HepG2 (cell line): ENCODE measurements around the gene PNPLA1. TPM values are rescaled to one million over a fixed set of nuclear protein-coding genes. Genes with fewer than 3 reads are reported as not detected.

Source experiments
- DPF2 ChIP-seq: sonication (generic); formaldehyde crosslinking; IDR thresholded peaks from 2 replicates; pipeline ENCODE4 v1.4.0; 2020; ENCODE audit warnings: mild to moderate bottlenecking, low read depth, missing genetic modification reagents, borderline replicate concordance
- EEA1 ChIP-seq: sonication (generic); formaldehyde crosslinking; IDR thresholded peaks from 2 replicates; pipeline ENCODE4 v1.5.1; 2020; ENCODE audit warnings: mild to moderate bottlenecking, missing genetic modification reagents, borderline replicate concordance
- IKZF1 ChIP-seq: fragments of 450-650 bp; IDR thresholded peaks from 2 replicates; pipeline ENCODE4 v1.7.1; 2016
- JARID2 ChIP-seq: sonication (generic); formaldehyde crosslinking; IDR thresholded peaks from 2 replicates; pipeline ENCODE4 v1.8.1; 2023; ENCODE audit warnings: missing genetic modification reagents, inconsistent platforms; ENCODE audit not compliant: insufficient replicate concordance
- JUNB ChIP-seq: sonication (generic); formaldehyde crosslinking; IDR thresholded peaks from 2 replicates; pipeline ENCODE4 v1.8.0; 2022; ENCODE audit warnings: missing genetic modification reagents, mild to moderate bottlenecking, borderline replicate concordance
- KMT2A ChIP-seq: sonication (generic); formaldehyde crosslinking; IDR thresholded peaks from 2 replicates; pipeline ENCODE4 v1.4.0; 2020; ENCODE audit warnings: missing genetic modification reagents
- NR2F2 ChIP-seq: IDR thresholded peaks from 2 replicates; pipeline ENCODE4 v1.6.1; 2012; ENCODE audit warnings: low read depth, inconsistent platforms, borderline replicate concordance
- SAFB2 ChIP-seq: sonication (generic); formaldehyde crosslinking; IDR thresholded peaks from 2 replicates; pipeline ENCODE4 v1.5.1; 2020; ENCODE audit warnings: missing genetic modification reagents, low read depth, mild to moderate bottlenecking, borderline replicate concordance
- SOX13 ChIP-seq, 3 experiments: fragments of 450-650 bp in 1 of 3; sonication (generic) in 1 of 3; formaldehyde crosslinking in 1 of 3; IDR thresholded peaks in 2 of 3; conservative IDR thresholded peaks in 1 of 3; 2 replicates each; pipeline versions ENCODE4 v1.5.0 to v1.6.1; 2016 to 2020; ENCODE audit warnings: antibody characterized with exemption in 1 of 3, mild to moderate bottlenecking in 1 of 3, missing compliant biosample characterization in 1 of 3, missing genetic modification reagents in 1 of 3, moderate library complexity in 1 of 3
- SOX5 ChIP-seq: IDR thresholded peaks from 2 replicates; pipeline ENCODE4 v1.6.1; 2016; ENCODE audit warnings: borderline replicate concordance
- SP5 ChIP-seq: IDR thresholded peaks from 2 replicates; pipeline ENCODE4 v1.6.1; 2016; ENCODE audit warnings: low read depth, borderline replicate concordance
- ZNF230 ChIP-seq: sonication (generic); formaldehyde crosslinking; IDR thresholded peaks from 2 replicates; pipeline ENCODE4 v1.4.0; 2020; ENCODE audit warnings: mild to moderate bottlenecking, missing genetic modification reagents
- ZNF235 ChIP-seq: sonication (generic); formaldehyde crosslinking; IDR thresholded peaks from 2 replicates; pipeline ENCODE4 v1.8.1; 2023; ENCODE audit warnings: mild to moderate bottlenecking, missing genetic modification reagents, borderline replicate concordance
- ZNF644 ChIP-seq: IDR thresholded peaks from 2 replicates; pipeline ENCODE4 v1.6.1; 2016; ENCODE audit warnings: low read depth
- ZNF761 ChIP-seq: sonication (generic); formaldehyde crosslinking; conservative IDR thresholded peaks from 2 replicates; pipeline ENCODE4 v1.4.0; 2020; ENCODE audit warnings: mild to moderate bottlenecking, missing genetic modification reagents
- ZNF790 ChIP-seq: sonication (generic); formaldehyde crosslinking; IDR thresholded peaks from 2 replicates; pipeline ENCODE4 v1.8.0; 2022; ENCODE audit warnings: missing genetic modification reagents, mild to moderate bottlenecking, borderline replicate concordance
- polyA plus RNA-seq, 8 experiments: library from polyadenylated mRNA; depleted of rRNA in 3 of 8; stranded (reverse) in 7 of 8; unstranded in 1 of 8; fragments of >200 nt; fragmentation: Illumina TruSeq in 4 of 8; extraction: Trizol in 4 of 8; gene quantifications; 2 replicates each; pipeline versions ENCODE4 v1.2.1 to v1.2.3, GENCODE V29; 2011 to 2016; ENCODE audit warnings: low read depth in 4 of 8, missing spikeins in 1 of 8, mixed read lengths in 1 of 8; ENCODE audit not compliant: insufficient read depth in 1 of 8
- total RNA-seq, 5 experiments: library from RNA; depleted of rRNA; stranded (reverse); fragments of >200 nt; fragmentation: Illumina TruSeq; extraction: Trizol; gene quantifications; 2 replicates each; pipeline ENCODE4 v1.2.3, GENCODE V29; 2016; ENCODE audit warnings: low read depth in 1 of 5
- TF ChIP-seq, protein P1 (sequence below): sonication (generic); formaldehyde crosslinking; IDR thresholded peaks from 2 replicates; pipeline ENCODE4 v1.5.1; 2020; ENCODE audit warnings: missing genetic modification reagents, mild to moderate bottlenecking, borderline replicate concordance
- TF ChIP-seq, protein P2 (sequence below): sonication (generic); formaldehyde crosslinking; IDR thresholded peaks from 2 replicates; pipeline ENCODE4 v1.4.0; 2020; ENCODE audit warnings: mild to moderate bottlenecking, missing genetic modification reagents
- TF ChIP-seq, protein P3 (sequence below): sonication (generic); formaldehyde crosslinking; IDR thresholded peaks from 2 replicates; pipeline ENCODE4 v1.8.0; 2022; ENCODE audit warnings: mild to moderate bottlenecking, missing genetic modification reagents, moderate library complexity
- TF ChIP-seq, protein P4 (sequence below): fragments of 450-650 bp; IDR thresholded peaks from 2 replicates; pipeline ENCODE4 v1.6.1; 2016
- TF ChIP-seq, protein P5 (sequence below): sonication (generic); formaldehyde crosslinking; IDR thresholded peaks from 2 replicates; pipeline ENCODE4 v1.5.0; 2020; ENCODE audit warnings: mild to moderate bottlenecking, low read depth, missing genetic modification reagents, borderline replicate concordance
- TF ChIP-seq, protein P6 (sequence below): sonication (generic); formaldehyde crosslinking; IDR thresholded peaks from 2 replicates; pipeline ENCODE4 v1.5.0; 2020; ENCODE audit warnings: missing genetic modification reagents, mild to moderate bottlenecking, borderline replicate concordance
- TF ChIP-seq, protein P7 (sequence below): sonication (generic); IDR thresholded peaks from 2 replicates; pipeline ENCODE4 v1.6.1; 2016; ENCODE audit warnings: low read depth, borderline replicate concordance

PNPLA1 gene
- total and polyA plus RNA-seq, 2 of the 13 experiments (the other 11 are each of a cell fraction or from before 2014, with no cell fraction given), result not detected

DNA sequence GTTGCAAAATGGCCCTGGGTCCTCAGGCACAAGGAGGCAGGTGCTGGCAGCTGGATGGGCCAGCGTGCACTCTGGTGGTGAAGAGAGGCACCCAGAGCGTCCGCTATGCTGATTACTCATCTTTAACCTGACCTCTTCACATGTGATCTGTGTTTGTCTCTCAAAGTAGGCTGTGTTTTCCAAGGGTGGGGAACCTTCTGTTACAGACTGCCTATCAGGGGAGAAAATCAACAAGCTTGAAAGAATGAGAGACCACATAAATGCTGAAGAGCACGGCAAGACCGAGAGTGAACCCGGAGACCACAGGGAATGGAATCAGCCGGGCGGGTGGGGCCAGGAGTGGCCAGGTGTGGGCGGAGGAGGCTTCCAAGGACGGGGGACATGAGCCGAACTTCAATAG lies 50.6 kb downstream of the PNPLA1 start (continued):
- TF ChIP-seq, protein P1, sequence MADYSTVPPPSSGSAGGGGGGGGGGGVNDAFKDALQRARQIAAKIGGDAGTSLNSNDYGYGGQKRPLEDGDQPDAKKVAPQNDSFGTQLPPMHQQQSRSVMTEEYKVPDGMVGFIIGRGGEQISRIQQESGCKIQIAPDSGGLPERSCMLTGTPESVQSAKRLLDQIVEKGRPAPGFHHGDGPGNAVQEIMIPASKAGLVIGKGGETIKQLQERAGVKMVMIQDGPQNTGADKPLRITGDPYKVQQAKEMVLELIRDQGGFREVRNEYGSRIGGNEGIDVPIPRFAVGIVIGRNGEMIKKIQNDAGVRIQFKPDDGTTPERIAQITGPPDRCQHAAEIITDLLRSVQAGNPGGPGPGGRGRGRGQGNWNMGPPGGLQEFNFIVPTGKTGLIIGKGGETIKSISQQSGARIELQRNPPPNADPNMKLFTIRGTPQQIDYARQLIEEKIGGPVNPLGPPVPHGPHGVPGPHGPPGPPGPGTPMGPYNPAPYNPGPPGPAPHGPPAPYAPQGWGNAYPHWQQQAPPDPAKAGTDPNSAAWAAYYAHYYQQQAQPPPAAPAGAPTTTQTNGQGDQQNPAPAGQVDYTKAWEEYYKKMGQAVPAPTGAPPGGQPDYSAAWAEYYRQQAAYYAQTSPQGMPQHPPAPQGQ (CRISPR knock-in tag), result no peak
- TF ChIP-seq, protein P2, sequence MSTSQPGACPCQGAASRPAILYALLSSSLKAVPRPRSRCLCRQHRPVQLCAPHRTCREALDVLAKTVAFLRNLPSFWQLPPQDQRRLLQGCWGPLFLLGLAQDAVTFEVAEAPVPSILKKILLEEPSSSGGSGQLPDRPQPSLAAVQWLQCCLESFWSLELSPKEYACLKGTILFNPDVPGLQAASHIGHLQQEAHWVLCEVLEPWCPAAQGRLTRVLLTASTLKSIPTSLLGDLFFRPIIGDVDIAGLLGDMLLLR (CRISPR knock-in tag), result no peak
- no peak for TF ChIP-seq EEA1 (CRISPR knock-in tag)
- no peak for TF ChIP-seq ZNF761 (CRISPR knock-in tag)
- TF ChIP-seq, protein P3, sequence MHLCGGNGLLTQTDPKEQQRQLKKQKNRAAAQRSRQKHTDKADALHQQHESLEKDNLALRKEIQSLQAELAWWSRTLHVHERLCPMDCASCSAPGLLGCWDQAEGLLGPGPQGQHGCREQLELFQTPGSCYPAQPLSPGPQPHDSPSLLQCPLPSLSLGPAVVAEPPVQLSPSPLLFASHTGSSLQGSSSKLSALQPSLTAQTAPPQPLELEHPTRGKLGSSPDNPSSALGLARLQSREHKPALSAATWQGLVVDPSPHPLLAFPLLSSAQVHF (CRISPR knock-in tag), result no peak
- no peak for TF ChIP-seq ZNF230
- no peak for TF ChIP-seq JUNB (CRISPR knock-in tag)
- TF ChIP-seq, protein P4, sequence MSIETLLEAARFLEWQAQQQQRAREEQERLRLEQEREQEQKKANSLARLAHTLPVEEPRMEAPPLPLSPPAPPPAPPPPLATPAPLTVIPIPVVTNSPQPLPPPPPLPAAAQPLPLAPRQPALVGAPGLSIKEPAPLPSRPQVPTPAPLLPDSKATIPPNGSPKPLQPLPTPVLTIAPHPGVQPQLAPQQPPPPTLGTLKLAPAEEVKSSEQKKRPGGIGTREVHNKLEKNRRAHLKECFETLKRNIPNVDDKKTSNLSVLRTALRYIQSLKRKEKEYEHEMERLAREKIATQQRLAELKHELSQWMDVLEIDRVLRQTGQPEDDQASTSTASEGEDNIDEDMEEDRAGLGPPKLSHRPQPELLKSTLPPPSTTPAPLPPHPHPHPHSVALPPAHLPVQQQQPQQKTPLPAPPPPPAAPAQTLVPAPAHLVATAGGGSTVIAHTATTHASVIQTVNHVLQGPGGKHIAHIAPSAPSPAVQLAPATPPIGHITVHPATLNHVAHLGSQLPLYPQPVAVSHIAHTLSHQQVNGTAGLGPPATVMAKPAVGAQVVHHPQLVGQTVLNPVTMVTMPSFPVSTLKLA, result no peak
- no peak for TF ChIP-seq IKZF1
- no peak for TF ChIP-seq NR2F2
- TF ChIP-seq DPF2 (CRISPR knock-in tag), result no peak
- TF ChIP-seq, protein P5, sequence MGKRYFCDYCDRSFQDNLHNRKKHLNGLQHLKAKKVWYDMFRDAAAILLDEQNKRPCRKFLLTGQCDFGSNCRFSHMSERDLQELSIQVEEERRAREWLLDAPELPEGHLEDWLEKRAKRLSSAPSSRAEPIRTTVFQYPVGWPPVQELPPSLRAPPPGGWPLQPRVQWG (CRISPR knock-in tag), result no peak
- TF ChIP-seq ZNF790 (CRISPR knock-in tag), result no peak
- TF ChIP-seq JARID2 (CRISPR knock-in tag), result no peak
- no peak for TF ChIP-seq ZNF235
- no peak for TF ChIP-seq SOX13 (IDR thresholded peaks at IDR 0.05)
- TF ChIP-seq SOX13 (CRISPR knock-in tag; conservative IDR thresholded peaks at IDR 0.05 in 1 of 2, IDR thresholded peaks at IDR 0.05 in 1 of 2), result peak in 1 of 2 experiments; percentile 56; a peak in 1 of 4 replicates
- TF ChIP-seq ZNF644 (CRISPR knock-in tag), result peak; percentile 73; the same call in 1 of the 2 replicates
- TF ChIP-seq SAFB2 (CRISPR knock-in tag), result no peak
- TF ChIP-seq SP5 (CRISPR knock-in tag), result peak; percentile 59
- TF ChIP-seq, protein P6, sequence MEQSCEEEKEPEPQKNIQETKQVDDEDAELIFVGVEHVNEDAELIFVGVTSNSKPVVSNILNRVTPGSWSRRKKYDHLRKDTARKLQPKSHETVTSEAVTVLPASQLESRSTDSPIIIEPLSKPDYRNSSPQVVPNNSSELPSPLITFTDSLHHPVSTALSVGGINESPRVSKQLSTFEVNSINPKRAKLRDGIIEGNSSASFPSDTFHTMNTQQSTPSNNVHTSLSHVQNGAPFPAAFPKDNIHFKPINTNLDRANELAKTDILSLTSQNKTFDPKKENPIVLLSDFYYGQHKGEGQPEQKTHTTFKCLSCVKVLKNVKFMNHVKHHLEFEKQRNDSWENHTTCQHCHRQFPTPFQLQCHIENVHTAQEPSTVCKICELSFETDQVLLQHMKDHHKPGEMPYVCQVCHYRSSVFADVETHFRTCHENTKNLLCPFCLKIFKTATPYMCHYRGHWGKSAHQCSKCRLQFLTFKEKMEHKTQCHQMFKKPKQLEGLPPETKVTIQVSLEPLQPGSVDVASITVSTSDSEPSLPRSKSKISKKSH, result no peak
- TF ChIP-seq, protein P7, sequence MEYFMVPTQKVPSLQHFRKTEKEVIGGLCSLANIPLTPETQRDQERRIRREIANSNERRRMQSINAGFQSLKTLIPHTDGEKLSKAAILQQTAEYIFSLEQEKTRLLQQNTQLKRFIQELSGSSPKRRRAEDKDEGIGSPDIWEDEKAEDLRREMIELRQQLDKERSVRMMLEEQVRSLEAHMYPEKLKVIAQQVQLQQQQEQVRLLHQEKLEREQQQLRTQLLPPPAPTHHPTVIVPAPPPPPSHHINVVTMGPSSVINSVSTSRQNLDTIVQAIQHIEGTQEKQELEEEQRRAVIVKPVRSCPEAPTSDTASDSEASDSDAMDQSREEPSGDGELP, result peak; percentile 41; the same call in 1 of the 2 replicates
- TF ChIP-seq KMT2A, result no peak
- TF ChIP-seq SOX5 (CRISPR knock-in tag), result peak; percentile 64; the same call in 1 of the 2 replicates
